Superior temporal gyrus (tissue), 1 donor: ENCODE measurements around the gene PNKD.

Source experiments
- DNase-seq: peaks from one replicate; pipeline ENCODE4 v3.0.0-alpha.2; 2016; ENCODE audit errors: extremely low spot score

The PNKD gene, protein sequence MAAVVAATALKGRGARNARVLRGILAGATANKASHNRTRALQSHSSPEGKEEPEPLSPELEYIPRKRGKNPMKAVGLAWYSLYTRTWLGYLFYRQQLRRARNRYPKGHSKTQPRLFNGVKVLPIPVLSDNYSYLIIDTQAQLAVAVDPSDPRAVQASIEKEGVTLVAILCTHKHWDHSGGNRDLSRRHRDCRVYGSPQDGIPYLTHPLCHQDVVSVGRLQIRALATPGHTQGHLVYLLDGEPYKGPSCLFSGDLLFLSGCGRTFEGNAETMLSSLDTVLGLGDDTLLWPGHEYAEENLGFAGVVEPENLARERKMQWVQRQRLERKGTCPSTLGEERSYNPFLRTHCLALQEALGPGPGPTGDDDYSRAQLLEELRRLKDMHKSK

GRCh38 chr2:218269900-218270720 is at the start of gene PNKD, which contains the start of gene AAMP:
Gene PNKD, plus strand, starts transcription at chr2:218270519. Its CDS starts 17 bp downstream, at chr2:218270536.
Gene AAMP, minus strand, starts transcription at chr2:218270137. Its CDS starts 51 bp downstream, at chr2:218270086.
- peak; percentile 100 for DNase-seq

DNA sequence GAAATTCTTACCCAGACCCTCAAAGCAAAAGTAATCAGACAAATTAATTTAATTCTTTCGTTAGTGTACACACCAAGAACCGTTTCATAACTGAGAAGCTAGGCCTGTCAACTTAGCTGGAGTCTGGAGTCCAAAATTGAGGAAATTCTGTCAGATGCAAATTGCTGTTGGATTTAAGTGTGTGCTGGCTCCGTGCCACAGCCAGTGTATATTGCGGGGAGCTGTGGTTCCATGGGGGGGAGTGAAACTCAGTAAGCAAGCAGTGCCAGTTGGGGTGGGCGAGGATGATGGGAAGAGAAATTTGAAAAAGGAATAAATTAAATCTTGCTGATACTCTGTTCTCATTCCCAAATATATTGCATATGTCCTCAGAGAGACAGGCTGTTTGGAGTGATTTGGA is 49.3 kb upstream of the PNKD start:
- no peak for DNase-seq

DNA sequence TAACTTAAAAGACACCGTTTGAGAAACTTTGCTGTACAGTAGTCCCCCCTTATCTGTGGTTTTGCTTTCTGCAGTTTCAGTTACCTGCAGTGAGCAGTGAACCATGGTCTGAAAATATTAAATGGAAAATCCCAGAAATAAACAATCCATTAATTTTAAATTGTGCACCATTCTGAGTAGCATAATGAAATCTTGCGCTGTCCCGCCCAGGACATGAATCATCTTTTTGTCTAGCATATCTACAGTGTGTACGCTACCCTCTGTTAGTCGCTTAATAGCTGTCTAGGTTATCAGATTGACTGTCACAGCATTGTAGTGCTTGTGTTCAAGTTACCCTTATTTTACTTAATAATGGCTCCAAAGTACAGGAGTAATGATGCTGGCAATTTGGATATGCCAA is 47.3 kb upstream of the PNKD start:
- no peak for DNase-seq

GRCh38 chr2:218224186-218224585 is 46.1 kb upstream of the PNKD start:
- no peak for DNase-seq

DNA sequence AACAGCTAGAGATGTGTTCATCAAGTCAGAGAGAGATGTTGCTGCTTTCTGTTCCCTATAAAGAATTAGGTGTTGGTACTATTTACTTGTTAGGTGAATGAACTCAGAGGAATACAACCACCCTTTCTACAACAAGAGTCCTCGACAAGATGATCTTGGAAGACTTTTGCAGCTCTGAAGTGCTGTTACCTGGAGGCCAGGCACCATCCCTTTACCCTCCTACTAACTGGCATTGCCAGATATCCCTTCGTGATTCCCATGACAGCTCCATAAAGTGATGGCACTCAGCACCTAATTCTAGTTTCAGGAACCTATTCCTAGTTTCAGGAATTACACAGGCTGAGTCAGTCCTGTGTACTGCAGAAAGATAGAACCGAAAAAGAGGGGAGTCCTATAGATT is 43.4 kb upstream of the PNKD start:
- no peak for DNase-seq

GRCh38 chr2:218228366-218229090 is 41.8 kb upstream of the PNKD start:
- DNase-seq: no peak

DNA sequence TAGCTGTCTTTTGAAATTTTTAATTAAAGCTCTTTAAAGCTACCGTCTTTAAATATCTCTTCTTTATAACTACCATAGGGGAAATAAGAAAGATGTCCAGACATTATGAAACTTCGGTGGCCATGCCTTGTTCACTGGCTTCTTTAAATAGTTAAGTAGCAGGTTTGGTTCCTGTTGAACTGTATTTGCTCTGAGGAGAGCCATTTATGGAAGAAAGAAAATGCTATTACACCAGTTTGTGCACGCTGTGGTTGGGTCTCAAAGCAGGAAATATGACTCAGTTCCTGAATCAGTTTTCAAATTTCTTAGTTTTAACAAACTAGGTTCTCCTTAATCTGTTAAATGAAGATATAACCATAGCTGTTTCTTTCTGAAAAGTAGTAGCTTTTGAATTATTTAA is 41.1 kb upstream of the PNKD start:
- no peak for DNase-seq

GRCh38 chr2:218229851-218230250 is 40.5 kb upstream of the PNKD start:
- no peak for DNase-seq

DNA sequence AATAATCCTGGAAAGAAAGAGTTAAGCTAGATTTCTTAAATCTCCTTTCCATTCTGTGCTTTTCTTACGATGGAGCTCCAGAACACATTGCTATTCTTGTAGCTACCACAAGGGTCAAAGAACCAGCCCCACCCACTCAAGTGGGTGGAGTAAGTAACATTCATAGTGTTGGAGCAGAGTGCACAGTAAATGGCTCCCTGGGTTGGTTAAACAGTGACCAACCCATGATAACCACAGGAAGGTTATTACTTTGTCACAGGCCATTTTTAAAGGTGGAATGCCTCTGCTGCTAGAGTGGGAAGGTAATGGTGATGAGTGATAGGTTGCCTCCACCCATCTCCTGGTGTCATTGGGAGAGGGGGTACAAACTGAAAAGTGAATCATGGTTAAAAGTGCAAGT is 39.4 kb upstream of the PNKD start:
- DNase-seq: no peak

DNA sequence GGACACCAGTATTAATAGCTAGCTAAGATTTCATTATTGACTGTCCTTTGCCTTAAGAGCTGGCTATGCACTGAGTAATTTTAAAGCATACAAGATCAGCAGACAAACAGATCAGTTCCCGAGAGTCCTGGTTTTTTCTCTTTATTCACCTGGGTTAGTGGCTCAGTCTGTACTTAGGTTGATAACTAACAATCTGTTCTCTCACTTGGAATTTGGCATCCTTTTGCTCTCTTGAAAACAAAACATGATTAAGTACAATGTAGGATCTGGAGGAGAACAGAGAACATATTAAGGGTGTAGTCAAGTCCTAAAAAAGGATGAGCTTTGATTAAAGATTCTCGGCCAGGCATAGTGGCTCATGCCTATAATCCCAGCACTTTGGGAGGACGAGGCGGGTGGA is 36.8 kb upstream of the PNKD start:
- DNase-seq: no peak

DNA sequence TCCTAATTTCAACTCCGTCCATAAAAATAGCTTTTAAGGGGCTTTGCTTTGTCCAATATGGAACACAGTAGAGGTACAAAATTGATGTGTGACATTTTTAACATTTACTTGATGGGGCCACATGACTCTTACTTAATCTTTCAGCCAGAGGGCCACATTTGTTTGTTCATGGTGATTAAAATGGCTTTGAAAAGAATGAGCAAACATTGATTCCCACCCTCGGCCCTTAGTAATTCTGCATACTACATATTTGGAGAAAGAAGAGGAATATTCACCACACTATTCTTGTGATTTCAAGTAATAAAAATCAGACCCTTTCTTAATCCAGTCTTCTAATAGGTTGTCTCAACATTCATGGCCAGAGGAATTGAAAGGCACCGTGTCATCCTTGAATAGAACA is 35.8 kb upstream of the PNKD start:
- DNase-seq: no peak

DNA sequence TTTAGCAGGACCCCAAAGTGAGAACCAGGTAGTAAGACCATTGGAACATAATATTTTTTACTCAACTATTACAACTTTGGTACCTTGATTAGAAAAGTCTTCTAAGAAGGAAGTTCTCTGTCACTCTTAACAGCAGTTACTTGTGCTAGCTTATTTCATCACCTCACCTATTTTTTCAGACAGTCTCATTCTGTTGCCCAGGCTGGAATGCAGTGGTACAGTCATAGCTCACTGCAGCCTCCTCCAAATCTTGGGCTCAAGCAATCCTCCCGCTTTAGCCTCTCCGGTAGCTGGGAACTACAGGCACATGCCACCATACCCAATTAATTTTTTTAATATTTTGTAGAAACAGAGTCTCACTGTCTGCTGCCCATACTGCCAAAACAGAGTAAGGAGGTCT is 35.3 kb upstream of the PNKD start:
- no peak for DNase-seq

DNA sequence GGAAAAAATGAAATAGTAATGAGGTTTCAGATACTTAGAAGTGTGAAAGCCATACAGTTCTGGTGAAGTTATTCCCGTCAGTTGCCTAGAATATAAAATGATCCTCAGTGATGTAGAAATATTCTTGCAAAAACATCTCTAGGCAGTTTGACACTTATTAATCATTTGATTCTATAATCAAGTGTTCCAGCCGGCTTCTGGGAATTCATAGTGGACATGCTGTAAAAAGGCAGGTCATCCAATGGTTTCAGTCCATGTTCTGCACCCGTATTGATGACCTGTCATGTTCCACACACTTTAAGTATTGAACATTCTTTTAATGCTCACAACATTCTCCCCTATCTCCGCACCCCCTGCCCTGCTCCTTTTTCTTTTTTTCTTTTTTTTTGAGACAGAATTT is 33.5 kb upstream of the PNKD start:
- DNase-seq: no peak

- no peak for DNase-seq
These were observed 31.4 kb upstream of the PNKD start for GRCh38 chr2:218238887-218239286.

DNA sequence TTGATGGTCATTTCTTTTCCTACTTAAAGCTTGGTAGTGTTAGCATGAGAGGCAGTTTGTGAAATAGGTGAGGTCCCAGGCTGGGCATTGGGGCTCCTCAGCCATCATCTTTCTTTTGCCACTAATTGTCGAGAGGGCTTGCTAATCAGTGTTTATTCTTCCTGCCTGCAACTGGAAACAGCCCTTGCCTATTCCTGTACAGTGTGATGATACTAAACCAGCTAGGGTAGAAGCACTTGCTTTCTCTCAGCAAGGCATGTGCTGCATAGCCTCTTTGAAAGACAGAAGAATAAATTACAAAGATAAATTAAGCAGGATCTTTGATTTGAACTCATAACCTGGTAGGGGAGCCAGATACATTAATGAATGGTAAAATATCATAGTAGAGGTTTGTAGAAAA is 26.1 kb upstream of the PNKD start:
- no peak for DNase-seq

DNA sequence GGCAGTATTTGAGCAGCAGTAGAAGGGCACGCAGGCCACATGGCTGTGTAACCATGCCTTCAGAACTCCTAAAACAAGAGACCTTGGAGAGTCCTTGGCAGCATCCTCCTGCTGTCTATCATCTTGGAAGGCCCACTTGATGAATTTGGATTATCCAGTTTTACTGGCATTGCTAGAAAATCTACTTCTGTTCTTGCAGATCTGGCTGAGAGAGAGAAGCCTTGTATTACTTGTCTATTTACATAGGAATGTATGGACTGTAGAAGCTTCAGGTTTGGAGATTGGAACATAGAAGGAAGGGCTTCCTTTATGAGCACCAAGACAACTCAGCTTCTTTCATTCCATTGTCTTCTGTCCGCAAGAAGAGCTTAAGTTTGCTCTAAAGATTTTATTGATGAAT is 25.7 kb upstream of the PNKD start:
- no peak for DNase-seq

- no peak for DNase-seq
These were observed 25.1 kb upstream of the PNKD start for GRCh38 chr2:218245214-218245613.

DNA sequence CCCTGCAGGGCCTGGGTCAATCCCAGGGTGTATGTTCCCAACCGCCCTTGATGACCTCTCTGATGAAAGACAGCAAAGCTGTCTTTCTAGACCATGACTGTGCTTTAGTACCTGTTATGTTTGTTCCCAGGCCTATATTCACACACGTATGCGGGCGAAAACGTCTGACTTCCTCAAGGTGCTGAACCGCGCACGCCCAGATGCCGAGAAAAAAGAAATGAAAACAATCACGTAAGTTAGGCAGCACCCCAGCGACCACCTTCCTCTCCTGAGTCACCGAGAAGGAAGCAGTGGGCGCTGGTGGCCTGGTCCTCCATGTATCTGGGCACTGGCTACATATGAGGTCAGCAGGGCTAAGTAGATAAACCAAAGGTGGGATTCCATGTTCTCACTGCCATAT is 20.6 kb upstream of the PNKD start:
- DNase-seq: no peak

DNA sequence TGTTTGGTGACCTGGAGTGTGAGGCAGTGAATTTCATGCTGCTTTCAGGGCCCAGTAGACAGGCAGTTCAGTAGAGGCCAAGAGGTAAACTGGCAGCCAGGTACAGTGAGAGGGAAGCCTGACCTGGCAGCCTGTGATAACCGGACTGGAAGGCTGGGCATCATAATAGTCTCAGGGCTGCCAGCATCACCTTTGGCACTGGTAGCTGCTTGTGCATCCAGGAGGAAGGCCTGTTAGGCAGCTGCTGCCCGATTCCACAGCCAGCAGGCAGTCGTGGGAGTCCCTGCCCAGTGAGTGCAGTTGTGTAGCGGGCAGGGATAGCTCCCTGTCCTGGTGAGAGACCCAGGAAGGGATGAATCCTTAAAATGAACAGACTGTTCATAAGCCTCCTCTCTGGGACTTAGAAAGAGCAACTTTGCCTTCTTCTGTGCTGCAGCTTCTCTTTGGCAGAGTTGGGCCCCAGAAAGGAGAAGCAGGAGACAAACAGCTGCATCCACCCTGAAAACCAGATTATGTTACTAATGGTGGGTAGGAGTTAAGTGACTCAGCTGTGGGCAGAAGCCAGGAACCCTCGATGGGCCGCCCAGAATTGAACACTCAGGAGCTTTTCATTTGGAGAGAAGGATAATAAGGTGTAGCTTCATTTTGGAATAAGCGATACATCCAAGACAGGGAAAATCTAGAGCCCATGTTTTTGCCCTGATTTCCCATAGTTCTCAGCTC is 17.6 kb upstream of the PNKD start:
- DNase-seq: no peak

DNA sequence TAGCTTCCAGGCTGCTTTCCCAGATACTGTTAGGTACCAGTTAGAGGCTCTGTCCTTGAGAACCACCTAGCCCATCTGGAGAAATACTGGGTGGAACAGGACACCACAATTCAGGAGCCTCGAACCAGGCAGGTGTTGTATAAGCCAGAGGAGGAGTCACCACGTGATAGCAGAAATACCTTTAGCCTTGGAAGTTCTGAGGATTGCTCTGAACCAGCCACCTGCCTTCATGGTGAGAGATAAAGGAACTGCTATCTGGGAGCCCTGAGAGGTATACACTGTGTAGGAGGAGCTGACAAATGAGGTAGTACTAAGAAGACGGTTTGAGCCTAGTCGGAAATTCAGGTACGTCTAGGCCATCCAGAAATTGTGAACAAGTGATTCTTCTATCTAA is 17.1 kb upstream of the PNKD start:
- DNase-seq: no peak

DNA sequence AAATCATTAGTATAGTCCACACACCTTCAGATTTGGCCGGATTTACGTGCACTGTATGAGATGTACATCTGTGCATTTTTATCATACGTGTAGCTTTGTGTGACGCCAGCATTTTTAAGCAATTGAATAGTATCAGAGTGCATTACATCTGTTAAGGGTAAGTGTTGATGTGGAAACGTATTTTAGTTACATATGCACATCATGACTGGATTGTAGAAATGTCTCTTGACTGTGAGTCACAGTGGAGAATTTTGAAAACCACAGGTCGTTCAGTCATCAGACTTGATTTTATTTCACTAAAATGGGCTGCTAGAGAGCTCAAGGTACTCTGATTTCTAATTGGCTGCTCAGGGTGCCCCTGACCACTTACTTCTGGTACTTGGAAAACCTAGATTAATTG is 14.9 kb upstream of the PNKD start:
- no peak for DNase-seq
